Measurements from ENCODE around the gene INSL3.
A peak's percentile ranks its signal among the peaks of the same experiment; 100 is the strongest.

The INSL3 gene

GRCh38 chr19:17855280-17856152 lies 34.2 kb upstream of the INSL3 start:
- peak; percentile 95 for TF ChIP-seq CTCF (IDR thresholded peaks at IDR 0.05; ENCODE audit: insufficient read depth, low read depth, low read length, missing control alignments)
- DNase-seq (ENCODE audit: low read depth), result peak; percentile 72
- no peak overlapping the region for H3K4me3 ChIP-seq (ENCODE audit: low read length)

DNA sequence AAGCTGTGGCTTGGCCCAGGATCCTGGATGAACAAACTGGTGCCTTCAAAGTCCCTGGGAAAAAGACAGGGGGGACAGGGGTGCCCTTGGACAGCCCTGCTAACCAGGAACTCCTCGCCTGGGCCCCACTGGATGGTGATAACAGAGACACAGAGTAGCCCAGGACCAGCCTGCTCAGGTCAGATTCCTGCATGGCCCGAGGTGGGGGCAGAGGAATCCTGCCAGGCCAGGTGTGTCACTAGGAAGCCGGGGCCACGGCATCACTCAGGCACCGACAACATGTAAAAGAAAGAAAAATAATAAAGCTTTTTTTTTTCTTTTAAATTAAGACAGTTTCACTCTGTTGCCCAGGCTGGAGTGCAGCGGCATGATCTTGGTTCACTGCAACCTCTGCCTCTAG lies 32.7 kb upstream of the INSL3 start:
- DNase-seq (ENCODE audit: low read depth), result no peak
- H3K4me3 ChIP-seq (ENCODE audit: low read length), result no peak overlapping the region
- TF ChIP-seq CTCF (IDR thresholded peaks at IDR 0.05; ENCODE audit: insufficient read depth, low read depth, low read length, missing control alignments), result no peak

- no peak for TF ChIP-seq CTCF (IDR thresholded peaks at IDR 0.05; ENCODE audit: insufficient read depth, low read depth, low read length, missing control alignments)
- no peak for DNase-seq (ENCODE audit: low read depth)
- no peak overlapping the region for H3K4me3 ChIP-seq (ENCODE audit: low read length)
Observed at GRCh38 chr19:17848595-17849292, 27.4 kb upstream of the INSL3 start.

GRCh38 chr19:17847538-17848366 lies 26.4 kb upstream of the INSL3 start, which contains the start of gene JAK3:
TSS of gene JAK3 (minus strand) at chr19:17847982. CDS start at chr19:17844417, 3,565 bp downstream.
- H3K4me3 ChIP-seq (ENCODE audit: low read length), result no peak within 1 kb of the TSS
- TF ChIP-seq CTCF (IDR thresholded peaks at IDR 0.05; ENCODE audit: insufficient read depth, low read depth, low read length, missing control alignments), result no peak
- peak; percentile 44 for DNase-seq (ENCODE audit: low read depth)

- DNase-seq (ENCODE audit: low read depth), result no peak
- H3K4me3 ChIP-seq (ENCODE audit: low read length), result no peak overlapping the region
- no peak for TF ChIP-seq CTCF (IDR thresholded peaks at IDR 0.05; ENCODE audit: insufficient read depth, low read depth, low read length, missing control alignments)
Observed at GRCh38 chr19:17846146-17846545, 24.8 kb upstream of the INSL3 start.

DNA sequence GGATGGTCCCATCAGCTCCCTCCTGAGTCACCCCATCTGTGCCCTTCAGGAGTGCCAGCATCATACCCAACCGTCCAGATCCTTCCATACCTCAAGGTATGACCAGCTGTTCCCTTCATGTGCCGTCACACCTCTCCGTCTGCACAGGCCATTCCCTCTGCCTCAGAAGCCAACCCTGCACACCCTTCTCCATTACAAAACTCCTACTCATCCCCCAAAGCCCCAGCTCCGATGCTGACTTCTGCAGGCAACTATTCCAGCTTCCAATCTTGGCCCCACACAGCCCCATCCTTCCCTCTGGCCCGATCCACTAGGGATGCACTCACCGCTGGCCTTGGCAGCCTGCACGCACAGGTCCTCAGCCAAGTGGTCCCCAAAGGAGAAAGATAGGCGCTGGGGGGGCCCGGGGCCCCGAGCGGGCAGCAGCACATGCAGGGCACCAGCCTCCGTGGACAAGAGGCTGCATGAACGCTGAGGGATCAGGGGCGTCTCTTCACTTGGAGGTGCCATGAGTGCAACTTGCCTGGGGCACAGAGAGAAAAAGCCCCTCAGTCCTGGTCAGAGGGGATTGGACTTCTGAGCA lies 22.7 kb upstream of the INSL3 start:
- no peak for TF ChIP-seq CTCF (IDR thresholded peaks at IDR 0.05; ENCODE audit: insufficient read depth, low read depth, low read length, missing control alignments)
- H3K4me3 ChIP-seq (ENCODE audit: low read length), result no peak overlapping the region
- no peak for DNase-seq (ENCODE audit: low read depth)

Data from epithelial cell of esophagus (primary cell).